Globus pallidus (tissue), 1 donor: ENCODE data around the gene MTHFSD.
A peak's percentile ranks its signal among the peaks of the same experiment; 100 is the strongest.

Experiments used
- DNase-seq: peaks from one replicate; pipeline ENCODE4 v3.0.0-alpha.2; 2015; ENCODE audit warnings: low spot score

Gene MTHFSD

DNA sequence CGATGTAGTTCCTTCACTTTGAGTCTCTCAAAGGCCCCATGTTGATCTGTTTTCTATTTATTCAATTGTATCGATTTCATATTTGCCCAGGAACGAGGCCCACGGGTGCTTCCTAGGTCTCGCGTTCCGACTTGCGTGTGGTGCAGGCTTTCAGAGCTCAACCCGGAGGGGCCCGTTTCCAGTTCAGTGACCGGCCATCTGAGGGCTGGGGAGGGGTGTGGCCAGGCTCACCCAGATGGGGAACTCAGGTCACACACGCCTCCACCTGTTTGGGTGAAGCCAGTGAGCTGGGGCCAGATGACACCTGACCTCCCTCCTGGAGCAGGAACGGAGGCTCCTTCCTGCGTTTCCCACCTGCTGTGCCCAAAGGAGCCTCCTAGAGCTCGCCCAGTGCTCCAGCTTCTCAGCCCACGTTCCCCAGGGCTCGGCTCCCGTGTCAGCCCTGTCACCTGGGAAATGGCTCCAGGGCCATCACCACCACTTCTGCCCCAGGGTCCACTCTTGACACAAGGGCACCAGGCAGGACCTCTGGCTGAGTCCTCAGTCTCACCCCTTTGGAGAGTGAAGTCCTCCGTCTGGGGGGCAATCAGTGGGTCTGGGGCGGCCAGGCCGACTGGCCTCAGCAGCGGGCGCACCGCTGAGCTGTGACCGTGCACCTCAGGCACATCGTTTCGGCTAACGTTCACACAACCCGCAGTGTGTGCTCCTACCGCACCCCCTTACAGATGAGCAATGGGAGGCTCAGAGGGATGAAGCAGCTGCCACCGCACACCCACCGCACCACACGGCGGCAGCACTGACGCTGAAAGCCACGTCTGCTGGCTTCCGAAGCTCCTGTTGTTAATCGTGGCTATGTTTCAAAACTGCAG is 26.7 kb downstream of the MTHFSD start:
- DNase-seq, result no peak

DNA sequence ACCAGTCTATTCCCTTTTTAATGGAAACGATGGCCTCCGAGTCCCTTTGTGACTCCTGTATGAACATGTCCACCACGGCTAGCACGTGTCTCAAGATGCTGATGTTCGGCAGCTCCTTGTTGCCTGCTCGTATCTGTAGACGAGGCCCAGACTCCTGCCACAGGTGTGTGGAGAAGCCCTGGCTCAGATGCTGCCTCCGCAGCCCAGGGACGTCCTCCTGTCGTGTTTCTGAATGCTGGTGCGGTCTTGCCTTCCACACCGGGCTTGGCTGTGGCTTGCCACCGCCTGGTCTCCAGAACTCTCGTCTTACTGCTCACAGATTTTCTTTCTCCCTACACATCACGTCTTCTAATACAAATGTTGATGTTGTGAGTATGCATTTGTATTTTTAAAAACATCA is 27.7 kb downstream of the MTHFSD start:
- no peak for DNase-seq

DNA sequence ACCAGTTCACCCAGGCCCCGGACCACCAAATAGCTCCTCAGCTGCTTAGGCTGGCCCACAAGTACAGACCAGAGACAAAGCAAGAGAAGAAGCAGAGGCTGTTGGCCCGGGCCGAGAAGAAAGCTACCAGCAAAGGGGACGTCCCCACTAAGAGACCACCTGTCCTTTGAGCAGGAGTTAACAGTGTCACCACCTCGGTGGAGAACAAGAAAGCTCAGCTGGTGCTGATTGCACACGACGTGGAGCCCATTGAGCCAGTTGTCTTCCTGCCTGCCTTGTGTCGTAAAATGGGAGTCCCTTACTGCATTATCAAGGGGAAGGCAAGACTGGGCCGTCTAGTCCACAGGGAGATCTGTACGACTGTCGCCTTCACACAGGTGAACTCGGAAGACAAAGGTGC is 29.3 kb downstream of the MTHFSD start:
- no peak for DNase-seq

DNA sequence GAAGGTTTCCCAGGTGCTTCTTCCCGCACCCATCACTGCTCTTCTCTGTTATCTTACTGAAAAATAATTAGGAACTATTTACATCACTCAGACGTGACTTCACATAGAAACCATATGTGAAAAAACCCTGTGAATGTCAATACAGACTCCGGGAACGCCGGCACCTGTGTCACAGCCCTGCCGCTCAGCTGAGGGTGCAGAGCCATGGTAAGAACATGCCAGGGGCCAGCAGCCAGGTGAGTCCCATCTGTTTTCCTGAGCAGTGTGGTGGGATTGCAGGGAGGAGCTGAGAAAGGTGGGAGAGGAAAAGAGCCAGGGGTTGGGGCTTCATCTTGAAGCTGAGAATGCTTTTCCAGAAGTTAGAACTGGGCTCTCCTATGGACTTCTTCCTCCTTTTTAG is 31.0 kb downstream of the MTHFSD start:
- no peak for DNase-seq

DNA sequence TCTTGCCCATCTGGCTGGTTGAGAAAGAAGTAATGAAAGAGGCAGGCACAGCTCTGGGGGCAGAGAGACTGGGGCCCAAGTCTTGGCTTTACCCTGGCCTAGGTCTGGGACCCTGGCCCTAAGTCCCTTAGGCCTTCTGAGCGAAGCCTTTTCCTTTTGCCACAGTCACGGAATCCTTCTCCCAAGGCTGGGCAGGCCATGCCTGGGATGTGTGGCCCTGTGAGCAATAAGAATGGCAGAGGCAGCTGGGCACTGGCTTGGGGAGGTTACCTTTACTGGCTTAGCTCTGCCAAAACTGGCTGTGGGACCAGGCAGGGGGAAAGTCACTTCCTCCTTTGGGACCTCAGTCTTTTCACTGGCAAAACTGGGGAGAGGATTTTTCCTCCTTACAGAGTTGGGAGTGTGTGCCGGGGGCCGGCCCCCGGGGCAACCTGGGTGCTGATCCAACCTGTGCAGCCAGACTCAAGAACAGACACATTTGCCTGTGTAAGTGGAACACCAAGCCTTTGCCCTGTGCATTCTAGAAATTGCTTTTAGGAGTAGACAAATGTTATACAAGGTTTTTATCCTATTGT is 31.8 kb downstream of the MTHFSD start:
- no peak for DNase-seq

DNA sequence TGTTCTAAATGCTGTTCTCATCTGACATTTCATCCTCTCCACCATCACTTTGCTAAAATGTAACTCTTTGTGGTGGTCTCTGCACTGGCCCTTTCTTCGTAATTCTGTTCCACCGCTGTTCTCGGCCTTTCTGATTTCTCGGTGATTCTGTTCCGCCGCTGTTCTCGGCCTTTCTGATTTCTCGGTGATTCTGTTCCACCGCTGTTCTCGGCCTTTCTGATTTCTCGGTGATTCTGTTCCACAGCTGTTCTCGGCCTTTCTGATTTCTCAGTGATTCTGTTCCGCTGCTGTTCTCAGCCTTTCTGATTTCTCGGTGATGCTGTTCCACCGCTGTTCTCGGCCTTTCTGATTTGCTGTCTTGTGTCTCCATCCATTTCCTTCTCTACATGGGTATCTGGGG is 32.4 kb downstream of the MTHFSD start:
- no peak for DNase-seq

DNA sequence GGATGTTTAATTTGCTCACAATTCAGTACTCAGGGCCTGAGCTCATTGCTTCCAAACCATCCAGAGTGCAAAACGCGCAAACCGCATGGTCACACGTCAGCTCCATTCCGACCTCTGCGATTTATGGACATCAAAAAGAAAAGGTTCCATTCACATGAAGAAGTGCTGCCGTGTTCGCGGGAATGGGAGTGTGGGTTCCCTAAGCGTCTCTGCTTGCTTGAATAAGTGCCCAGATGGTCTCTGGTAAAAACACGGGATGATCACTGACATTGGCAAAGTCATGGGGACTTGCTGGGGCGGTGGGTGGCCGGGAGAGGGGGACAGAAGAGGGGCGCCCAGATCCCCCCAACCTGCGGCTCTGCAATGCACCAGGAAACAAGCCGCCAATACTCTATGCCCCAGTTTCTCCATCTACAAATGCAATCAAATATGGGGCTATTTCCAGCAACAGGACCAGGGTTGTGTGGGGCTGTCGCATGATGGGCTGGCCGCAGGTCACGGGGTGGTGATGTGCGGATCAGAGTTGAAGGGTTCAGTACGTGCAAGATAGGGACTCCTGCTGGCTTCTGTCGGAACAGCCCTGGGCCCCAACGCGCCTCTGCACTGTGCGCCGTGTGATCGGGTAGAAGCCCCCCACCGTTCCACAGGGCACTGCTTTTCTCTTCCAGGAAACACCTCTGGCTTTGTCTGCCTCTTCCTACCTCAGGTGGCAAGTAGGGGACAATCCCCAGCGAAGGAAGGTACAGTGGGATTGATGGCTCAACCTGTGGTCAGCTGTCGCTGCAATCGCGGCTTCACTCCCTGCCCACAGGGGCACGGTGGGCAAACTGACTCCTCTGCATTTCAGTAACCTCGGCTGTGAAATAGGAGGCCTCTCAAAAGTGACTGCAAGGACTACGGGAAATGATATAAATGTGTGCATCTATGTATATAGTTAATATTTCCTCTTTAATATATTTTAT is 33.5 kb downstream of the MTHFSD start:
- DNase-seq, result no peak

DNA sequence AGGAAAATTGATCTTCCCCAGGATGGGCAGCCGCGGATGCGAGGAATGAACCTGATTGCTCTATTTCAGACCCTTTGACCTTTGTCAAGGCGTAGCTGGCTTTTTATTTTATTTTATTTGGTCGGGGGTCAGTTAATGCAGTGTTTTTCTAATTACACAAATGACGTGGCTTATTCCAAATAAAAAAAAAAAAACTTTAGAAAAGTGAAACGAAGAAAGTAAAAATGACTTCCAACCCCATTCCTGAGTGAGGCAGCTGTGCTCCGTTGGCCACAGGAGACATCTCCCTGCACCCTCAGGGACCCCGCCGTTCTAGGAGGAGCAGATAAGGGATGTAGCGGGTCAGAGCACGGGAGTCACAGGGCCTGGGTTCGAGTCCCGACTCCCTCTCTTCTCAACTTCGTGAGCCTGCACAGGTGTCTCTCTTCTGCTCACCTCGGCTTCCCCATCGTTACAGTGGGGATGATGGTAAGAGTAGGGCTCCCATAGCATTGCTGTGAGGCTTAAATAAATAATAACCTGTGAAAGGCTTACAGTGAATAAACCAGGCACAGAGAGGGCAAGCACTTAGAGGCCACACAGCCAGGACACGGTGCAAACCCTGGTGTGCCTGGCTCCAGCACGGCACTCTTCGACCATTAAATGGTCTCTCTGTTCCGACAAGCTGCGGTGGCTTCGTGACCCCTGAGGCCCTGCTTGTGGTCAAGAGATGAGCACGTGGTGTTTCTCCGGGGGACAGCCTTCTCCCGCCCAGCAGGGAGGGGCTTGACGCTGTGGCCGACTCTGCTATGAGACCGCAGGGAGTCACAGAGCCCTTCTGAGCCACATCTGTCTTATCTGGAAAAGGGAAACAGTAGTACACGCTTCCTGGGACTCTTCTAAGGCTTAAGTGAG is 34.5 kb downstream of the MTHFSD start:
- no peak for DNase-seq

DNA sequence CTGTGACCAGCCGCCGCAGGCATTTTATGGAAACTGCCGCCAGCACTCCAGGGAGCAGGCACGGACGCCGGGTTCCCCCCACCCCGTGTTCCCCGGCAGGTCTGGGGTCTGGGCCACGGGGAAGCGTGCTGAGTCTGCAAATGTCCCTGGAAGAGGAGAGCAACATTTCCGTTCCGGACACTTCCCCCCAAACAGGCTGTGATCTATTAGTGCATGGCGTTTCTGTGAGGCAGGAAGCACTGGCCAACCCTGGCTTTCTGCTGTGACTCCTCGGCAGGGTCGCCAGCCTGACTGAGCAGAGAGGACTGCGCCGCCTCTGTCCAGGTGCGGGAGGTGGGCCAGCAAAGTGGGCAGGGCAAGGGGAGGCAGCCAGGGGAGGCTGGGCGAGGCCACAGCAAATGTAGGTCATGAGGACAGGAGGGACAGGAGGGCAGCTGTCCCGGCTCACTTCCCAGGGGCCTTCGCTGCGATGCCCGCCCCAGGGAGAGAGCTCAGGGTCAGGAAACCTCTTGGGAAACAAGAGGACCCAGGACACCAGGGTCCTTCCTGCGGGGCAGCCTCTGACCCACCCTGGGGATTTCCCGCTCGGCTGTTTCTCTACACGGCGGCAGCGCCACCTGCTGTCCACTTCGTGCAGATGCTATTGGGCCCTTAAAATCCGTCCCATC is 35.3 kb downstream of the MTHFSD start:
- DNase-seq, result no peak

DNA sequence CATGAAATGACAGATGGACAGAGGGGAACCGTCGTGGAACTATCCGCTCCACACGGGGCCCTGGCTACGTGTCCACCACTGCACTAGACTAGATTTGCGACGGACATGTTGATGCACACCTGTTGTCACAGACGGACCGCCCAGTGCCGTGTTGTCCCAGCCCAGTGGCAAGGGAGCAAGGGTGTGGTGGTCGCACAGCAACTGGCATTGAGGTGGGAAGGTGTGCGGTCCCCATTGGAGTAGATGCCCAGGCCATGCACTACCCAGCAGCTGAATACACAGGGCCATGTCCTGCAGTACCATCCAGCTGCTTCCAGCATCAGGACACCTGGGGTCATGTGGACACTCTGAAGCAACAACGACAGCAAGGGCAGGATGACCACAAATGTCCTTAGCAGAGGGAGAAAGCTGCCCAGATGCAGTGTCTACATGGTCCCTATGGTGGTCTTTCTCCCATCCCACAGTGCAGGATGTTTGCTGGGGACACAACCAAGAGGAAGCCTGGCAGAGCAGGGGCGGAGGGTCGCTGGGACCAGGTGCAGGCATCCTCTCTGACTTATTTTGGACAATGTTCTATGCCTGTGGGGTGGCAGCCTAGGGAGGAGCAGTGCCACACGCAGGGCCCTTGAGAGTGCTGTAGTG is 35.9 kb downstream of the MTHFSD start:
- DNase-seq, result no peak

DNA sequence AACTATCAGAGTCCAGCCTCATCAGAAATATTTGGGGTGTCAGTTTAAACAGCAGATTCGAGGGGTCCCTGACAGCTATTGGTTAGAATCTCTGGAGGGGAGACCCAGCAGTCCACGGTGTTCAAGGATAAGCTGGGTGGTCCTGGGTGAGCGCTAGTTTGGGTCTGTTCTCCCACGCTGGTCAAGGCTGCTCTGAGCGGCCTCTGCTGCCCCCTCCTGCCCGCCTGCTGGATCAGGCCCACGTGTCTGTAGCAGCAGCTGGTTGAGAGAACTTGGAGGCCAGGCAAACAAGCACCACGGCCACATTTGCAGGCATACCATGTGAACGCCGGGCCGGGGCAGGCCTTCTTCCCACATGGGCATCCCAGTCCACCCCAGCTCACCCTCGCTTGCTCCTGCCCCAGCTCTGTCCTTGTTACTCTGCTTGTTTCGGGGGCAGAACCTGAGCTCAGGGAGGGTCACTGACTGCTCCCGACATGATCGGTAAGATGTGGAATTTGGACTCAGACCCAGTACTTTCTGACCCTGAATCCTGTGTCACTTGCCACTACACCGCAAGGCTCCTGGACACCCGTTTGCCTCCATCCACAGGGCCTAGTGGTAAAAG is 37.3 kb downstream of the MTHFSD start:
- DNase-seq, result peak; percentile 63

DNA sequence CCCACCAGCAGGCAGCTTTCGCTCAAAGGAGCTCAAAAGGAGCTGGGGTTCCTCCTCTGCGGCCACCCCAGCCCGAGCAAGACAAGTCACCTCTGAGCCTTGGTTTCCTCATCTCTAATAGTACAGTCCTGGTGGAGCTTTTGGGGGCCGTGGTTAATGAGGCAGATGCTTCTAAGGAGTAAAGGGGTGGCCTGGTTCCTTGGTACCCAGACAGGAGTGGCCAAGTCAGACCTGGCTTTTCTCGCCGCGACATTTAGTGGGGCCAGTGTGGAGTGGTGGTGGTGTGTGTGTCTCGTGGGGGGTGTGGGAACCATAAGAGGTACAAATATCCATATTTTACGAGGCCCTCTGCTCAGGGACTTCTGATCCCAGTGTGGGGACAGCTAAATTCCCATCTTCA is 38.0 kb downstream of the MTHFSD start:
- no peak for DNase-seq

DNA sequence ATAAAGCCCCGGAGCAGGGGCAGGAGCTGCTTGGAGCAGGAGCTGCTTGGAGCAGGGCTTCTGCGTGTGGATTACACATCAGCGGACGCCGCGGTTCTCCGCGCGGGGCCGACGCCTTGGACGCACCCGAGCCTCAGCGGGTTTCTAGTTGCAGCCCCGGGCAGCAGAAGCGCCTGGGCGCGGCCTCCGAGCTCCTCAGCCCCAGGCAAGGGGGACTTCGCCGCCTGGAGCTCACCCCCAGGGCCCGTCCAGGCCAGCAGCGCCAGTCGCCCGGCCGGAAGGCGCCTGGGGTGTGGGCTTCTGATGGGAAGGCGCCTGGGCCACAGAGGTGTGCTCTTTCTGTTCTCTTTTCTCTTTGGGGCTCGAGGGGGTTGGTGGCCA is 38.4 kb downstream of the MTHFSD start:
- no peak for DNase-seq

DNA sequence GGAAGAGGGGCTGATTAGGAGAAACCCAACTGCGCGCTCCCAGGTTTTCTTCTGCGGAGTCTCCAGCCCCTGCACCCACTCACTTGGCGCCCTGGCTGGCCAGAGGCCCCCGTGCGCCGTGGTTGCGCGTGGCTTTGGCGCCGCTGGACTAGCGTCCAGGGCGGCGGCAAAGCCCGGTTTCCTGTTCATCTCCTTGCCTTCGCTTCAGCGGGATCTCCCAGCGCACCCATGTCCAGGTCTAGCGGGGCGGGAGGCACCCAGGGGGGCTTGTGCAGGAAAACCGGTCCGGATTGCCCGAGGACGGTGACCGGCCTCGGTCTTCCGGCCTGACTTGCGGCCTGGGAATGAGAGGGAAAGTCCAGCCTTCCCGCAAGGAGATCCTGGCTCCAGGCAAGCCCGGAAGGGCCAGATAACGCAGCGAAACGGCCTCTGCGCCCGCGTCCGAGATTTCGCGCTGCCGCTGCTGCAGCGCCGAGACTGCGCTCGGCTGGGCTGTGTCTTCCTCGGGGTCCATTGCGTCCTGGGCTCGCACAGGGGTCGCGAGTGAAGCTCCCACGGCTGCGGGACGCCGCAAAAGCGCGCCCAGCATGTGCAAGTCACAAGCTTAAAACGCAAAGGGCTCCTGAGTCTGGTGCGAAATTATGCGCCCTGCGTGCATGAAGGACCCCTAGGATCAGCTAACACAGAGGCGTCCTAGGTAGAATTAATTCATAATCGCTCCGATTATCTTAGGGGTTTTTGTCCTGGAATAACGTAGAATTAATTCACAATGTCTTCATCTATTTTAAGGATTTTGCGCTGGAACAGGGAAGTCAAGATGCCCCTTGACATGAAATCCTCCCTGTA is 39.0 kb downstream of the MTHFSD start:
- DNase-seq, result no peak

DNA sequence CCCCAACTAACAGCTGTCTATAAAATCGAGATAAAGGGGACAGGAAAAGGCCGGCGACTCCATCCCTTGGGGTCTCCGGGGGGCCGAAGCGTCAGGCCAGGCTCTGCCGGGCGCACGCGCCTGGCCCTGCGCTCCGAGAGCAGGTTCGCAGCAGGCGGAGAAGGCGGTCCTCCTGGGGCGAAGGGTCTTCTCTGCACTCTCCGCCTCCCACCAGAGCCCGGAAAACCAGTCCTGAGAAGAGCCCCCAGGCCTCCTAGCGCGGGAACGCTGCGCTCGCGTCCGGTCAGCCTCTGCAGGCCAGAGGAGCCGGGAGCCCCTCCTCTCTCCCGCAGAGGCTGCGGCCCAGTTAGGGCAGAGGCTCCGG is 39.6 kb downstream of the MTHFSD start:
- no peak for DNase-seq

DNA sequence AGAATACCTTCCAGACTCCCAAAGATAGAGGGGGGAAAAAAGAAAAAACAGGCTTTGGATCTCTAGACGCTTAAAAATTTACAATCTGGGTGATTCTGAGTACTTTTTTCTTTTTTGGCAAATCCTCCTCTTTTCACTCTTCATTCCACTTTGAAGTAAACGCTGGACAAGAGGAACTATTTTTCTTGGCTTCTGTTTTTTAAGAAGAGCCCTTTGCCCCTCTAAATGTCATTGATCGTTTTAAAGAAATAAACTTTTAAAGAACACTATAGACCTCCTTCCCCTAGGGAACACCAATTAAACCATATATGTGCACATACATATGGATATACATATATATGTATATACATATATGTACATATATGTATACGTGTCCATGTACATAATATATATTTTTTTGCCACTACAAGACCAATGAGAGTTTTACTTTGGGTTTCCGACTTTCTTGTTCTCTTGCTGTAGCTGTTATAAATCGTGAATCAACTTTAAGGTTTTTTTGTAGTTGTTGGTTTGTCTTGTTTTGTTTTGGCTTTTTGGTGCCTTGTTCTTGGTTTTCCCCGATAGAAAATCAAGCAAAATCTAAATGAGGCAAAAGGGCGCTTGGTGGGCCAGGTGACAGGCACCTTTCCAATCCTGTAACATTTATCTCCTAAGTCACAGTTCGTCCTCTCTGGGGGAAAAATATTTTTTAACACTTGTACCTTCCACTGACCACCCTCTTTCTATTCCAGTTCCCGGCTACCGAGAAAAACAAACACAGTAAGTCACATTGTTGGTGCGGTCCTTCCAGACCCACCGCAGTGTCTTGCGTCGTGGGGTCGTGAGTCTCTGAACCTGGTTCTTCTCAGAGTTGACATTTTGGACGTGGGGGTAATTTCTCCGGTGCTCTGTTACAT is 40.3 kb downstream of the MTHFSD start:
- no peak for DNase-seq

DNA sequence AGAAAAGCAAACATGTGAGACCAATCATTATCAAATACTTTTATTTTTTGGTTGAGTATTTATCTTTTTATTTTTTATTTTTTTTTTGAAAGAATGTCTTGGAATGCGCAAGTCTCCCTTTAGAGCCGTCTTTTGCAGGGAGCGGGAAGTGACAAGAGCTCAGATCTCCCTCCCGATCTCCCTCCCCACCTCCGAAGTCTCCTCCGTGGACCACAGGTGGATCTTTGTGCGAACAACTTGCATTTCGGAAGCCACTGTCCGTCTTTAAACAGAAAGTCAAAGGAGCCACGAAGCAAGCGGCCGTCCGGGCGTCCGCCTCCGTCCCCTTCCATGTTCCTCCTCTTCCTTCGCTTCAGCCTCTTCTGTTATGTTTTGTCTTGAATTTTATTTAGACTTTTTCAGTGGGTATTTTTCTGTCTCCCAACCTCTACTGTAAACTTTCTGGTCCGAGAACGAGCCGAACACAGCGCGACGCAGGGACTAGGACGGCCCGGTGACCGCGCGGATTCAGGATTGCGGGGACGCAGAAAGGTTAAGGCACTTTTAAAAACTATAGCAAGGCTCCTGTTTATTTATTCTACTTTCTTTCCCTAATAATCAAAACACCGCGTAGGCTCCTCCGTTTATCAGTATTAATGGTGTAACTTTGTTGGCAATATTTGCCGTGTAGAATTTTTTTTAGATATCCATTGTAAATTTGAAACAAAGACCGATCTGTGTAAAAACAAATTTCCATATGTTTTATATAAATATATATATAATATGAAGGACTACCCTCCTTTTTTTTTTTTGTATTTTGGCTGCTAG is 41.4 kb downstream of the MTHFSD start:
- no peak for DNase-seq
